Measurements from ENCODE around the gene SEPTIN6.

- TF ChIP-seq SIN3A (IDR thresholded peaks at IDR 0.05; ENCODE audit: borderline replicate concordance, low read depth, low read length) (no peak), POLR2AphosphoS2 (IDR thresholded peaks at IDR 0.05; ENCODE audit: low read depth, low read length) (no peak), ZC3H13 (CRISPR knock-in tag; IDR thresholded peaks at IDR 0.05) (no peak), JUND (CRISPR knock-in tag; IDR thresholded peaks at IDR 0.05) (no peak), DNMT3B (CRISPR knock-in tag; conservative IDR thresholded peaks at IDR 0.05) (no peak), CREM (IDR thresholded peaks at IDR 0.05) (no peak), CREM (CRISPR knock-in tag; IDR thresholded peaks at IDR 0.05) (no peak), SMC3 (IDR thresholded peaks at IDR 0.05; ENCODE audit: low read length) (no peak)
Observed at GRCh38 chrX:119676949-119677653, 15.9 kb downstream of the SEPTIN6 start.

Data from HepG2 (cell line).